ENCODE measurements around the gene CAPN15.

Gene CAPN15

DNA sequence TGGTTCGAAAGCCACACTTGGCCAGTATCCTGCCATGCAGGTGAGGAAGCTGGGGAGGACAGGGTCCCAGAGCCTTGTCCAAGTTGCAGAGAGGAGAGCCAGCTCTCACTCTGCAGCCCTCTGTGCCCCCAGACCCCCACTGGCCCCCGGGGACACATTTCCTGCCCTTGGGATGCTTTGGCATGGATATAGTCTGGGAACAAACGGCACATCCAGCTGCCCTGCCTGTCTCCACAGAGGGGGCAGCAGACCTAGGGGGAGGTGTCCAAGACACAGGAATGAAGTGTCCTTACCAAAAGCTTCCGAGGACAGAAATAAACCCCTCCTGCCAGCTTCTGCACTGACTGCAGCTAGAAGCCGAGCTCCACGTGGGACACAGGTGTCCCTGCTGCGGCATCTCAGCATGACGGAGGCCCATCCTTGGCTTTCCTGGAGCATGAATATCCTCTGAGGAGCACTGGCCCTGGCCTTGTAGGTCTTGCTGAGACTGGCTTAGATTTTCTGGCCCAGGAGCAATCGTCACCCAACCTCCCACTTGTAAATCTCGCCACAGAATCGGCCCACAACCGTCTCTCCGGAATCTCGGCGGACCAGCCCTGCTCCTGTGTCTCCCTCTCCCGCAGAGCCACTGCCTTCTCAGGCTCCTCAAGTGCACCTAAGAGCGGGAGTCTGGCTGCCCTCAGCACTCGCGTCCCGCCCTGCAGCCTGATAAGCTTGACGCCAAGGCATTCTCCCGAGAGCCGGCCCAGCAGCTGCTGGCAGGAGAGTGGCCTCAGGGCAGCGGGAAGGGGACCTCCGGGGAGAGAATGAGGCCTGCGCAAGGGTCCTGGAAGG, 1.1 kb upstream of the CAPN15 start:
- peak; percentile 45 for DNase-seq

GRCh38 chr16:528111-529011, 849 bp downstream of the CAPN15 start:
- peak; percentile 88 for DNase-seq

GRCh38 chr16:529012-529575, 1.6 kb downstream of the CAPN15 start:
- no peak for DNase-seq

- no peak for DNase-seq
Measured at GRCh38 chr16:530111-530817, 2.8 kb downstream of the CAPN15 start.

- DNase-seq = no peak
Measured at GRCh38 chr16:531494-532125, 4.1 kb downstream of the CAPN15 start.

DNA sequence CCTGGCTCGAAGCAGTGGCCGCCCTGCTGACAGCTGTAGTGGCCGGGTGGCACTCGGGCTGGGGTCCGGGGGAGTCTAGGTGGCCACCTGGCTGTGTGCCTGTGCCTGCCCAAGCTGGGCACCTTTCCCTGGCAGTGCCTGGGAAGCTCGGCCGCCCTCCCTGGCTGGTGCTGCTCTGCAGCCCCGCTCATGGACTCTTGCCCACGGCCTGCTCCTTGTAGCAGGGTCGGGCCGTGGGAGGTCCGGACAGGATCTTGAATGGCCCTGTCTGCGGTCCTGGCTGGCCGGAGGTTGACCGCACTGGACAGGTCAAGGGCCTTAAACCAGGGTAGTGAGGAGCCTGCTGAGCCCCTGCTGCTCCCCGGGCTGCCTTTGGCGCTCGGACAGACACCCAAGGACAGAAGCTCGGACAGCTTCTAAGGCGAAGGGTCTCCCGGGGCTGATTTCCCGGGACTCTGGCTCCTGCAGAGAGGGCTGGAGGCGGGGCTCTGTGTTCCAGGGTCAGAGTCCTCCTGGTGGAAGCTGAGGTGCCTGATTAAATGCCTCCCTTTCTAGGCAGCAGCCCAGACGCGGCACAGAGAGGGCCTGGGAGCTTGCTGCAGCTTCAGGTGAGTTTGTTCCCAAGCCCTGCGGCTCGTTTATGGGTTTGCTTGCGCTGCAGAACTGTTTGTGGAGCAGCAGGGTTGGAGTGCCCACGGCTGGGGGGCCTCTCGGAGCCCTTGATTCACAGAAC, 6.0 kb downstream of the CAPN15 start:
- DNase-seq = no peak

GRCh38 chr16:534135-534534, 6.6 kb downstream of the CAPN15 start:
- DNase-seq = no peak

DNA sequence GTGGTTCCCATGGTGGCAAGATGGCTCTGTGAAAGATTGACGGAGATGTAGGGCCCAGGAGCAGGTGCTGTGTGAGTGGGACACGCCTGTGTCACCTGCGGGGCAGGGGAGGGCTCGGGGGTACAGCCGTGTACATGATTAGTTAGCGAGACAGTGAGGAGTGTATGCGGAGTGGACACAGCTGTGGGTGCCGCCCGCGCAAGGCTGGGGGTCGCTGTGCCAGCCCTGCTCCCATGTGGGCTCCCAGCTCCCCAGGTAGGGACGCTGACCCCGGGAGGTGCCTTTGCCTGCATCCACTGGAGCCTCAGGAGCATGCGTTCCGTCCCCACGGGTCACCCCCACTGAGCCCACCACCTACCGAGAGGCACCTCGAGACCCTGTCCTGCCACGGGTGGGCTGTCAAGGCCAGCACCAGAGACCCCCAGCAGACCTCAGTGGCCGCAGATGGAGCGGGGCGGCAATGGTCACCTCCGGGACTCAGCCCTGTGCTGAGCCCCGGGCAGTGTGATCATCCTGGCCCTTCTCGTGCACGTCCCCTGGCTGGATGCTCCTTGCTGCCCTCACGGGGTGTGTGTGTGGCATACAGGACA, 7.4 kb downstream of the CAPN15 start:
- DNase-seq = no peak

GRCh38 chr16:535446-536405, 8.2 kb downstream of the CAPN15 start:
- peak; percentile 77 for DNase-seq

DNA sequence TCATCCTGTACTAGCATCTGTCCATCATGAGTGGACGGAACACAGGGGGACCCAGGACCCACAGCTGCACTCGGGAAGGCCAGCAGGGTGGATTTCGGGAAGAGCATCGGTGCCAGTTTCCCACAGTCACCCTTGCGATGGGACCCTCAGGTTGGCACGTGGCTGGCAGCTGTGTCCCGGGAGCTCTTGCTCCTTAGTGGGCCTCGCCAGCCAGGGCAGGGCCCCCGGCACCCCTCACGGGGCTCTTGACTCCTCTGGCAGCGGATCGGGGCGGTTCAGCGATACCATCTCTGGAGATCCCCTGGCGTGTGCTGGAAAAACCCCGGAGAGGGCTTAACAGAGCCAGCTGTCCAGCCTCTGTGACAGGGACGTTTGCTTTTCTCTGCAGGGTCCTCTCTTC, 9.2 kb downstream of the CAPN15 start:
- no peak for DNase-seq

- DNase-seq = no peak
Measured at GRCh38 chr16:537415-538335, 10.2 kb downstream of the CAPN15 start.

GRCh38 chr16:539901-540530, 12.5 kb downstream of the CAPN15 start:
- peak; percentile 86 for DNase-seq

DNA sequence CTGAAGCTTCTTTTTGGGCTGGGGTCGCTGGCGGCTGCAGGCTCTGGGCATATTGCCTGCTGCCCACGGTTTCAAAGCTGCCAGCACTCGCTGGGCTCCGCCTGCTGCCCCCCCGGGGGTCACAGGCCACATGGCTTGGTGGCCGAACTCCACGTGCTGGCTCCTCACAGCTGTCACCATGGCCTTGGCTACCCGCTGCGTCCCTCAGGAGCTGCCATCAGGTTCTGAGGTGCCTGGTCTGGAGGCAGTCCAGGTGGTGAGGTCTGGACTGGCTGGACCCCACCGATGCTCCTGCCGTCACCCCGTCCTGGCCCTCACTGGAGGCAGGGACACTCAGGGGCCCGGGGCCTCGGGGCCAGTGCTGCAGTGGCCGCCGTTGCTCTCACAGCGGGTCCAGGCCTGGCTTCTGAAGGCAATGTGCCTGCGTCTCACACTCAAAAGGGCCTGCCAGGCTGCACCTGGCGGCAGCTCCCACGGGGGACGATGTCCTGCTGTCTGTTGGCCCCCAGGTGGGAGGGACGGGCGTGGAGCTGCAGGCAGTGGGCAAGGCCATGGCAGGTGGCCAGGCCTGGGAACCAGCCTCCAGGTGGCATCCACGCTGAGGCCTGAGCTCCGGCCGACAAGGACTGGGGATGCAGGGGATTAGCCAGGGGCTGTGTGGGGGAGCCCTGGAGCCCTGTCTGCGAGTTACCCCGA, 13.3 kb downstream of the CAPN15 start:
- no peak for DNase-seq

DNA sequence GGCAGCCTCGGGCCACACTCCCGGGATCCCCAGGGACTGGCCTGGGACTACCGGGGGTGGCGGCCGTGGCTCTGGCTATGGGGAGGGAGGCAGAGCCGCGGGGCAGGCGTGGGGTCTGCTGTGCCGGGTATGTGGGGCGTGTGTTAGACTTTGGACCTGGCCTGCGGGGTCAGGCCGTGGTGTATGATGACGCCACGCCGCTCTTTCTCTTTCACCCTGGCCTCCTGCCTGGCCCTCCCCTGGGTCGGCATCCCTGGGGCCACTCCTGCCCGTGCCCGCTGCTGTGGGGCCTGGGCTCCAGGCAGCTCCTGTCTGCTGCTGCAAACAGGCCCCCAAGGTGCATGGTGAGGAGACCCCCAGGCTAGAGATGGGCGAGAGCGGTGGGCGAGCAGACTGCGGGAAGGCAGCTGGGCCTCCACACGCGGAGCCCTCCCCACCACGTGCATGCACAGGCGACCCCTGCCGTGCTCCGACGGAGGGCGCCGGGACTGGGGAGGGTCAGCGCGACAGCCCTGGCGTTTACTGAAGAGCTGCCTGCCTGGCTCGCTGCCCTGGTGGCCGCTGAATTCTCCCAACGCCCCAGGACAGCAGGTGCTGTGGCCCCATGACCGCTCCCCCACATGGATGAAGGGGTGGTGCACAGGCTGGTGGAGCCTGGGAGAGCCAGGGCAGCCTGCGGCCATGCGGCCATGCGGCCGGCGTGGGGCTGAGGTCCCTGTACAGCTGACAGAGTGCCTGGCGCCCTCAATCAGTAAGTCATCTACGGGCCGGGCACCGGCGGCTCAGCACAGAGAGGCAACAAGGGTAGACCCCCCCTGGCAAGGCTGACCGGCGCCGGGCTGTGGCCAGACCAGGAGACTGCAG, 16.0 kb downstream of the CAPN15 start:
- no peak for DNase-seq

DNA sequence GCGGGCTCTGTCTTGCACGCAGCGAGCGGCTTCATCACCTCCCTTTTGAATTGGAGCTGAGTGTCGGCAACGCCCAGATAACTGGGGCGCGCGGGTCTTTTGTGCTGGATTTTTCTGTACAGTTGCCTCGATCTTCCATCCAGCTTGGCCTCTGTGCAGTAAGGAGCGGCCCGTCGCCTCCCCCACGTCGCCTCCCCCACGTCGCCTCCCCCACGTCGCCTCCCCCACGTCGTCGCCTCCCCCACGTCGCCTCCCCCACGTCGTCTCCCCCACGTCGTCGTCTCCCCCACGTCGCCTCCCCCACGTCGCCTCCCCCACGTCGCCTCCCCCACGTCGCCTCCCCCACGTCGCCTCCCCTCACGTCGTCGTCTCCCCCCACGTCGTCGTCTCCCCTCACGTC, 17.0 kb downstream of the CAPN15 start:
- no peak for DNase-seq

DNA sequence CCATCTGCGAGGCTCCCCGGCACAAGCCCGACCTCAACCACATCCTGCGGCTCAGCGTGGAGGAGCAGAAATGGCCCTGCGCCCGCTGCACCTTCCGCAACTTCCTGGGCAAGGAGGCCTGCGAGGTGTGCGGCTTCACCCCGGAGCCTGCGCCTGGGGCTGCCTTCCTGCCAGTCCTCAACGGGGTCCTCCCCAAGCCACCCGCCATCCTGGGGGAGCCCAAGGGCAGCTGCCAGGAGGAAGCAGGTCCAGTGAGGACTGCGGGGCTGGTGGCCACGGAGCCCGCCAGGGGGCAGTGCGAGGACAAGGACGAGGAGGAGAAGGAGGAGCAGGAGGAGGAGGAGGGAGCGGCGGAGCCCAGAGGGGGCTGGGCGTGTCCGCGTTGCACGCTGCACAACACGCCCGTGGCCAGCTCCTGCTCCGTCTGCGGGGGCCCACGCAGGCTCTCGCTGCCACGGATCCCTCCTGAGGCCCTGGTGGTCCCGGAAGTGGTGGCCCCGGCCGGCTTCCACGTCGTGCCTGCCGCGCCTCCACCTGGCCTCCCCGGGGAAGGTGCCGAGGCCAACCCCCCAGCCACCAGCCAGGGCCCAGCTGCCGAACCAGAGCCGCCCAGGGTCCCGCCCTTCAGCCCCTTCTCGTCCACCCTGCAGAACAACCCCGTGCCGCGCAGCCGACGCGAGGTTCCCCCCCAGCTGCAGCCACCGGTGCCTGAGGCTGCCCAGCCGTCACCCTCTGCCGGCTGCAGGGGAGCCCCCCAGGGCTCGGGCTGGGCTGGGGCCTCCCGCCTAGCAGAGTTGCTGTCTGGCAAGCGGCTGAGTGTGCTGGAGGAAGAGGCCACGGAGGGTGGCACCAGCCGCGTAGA, 19.6 kb downstream of the CAPN15 start:
- no peak for DNase-seq
